HepG2 (cell line): Measurements from ENCODE around the gene HYPK. TPM values are rescaled to one million over a fixed set of nuclear protein-coding genes. Genes with fewer than 3 reads are reported as not detected.

Experiments
- ELF4 ChIP-seq: sonication (generic); formaldehyde crosslinking; IDR thresholded peaks from 2 replicates; pipeline ENCODE4 v1.5.0; 2020; ENCODE audit warnings: missing genetic modification reagents, mild to moderate bottlenecking, moderate library complexity, borderline replicate concordance
- EZH2 ChIP-seq: conservative IDR thresholded peaks from 2 replicates; pipeline ENCODE4 v1.6.1; 2012; ENCODE audit warnings: mild to moderate bottlenecking, low read depth, low read length, moderate library complexity
- GPN1 ChIP-seq: sonication (generic); formaldehyde crosslinking; IDR thresholded peaks from 2 replicates; pipeline ENCODE4 v1.5.1; 2020; ENCODE audit warnings: missing genetic modification reagents, borderline replicate concordance
- JUND ChIP-seq: sonication (generic); formaldehyde crosslinking; IDR thresholded peaks from 2 replicates; pipeline ENCODE4 v1.8.0; 2022; ENCODE audit warnings: mild to moderate bottlenecking, missing genetic modification reagents
- MAF1 ChIP-seq: sonication (generic); formaldehyde crosslinking; IDR thresholded peaks from 2 replicates; pipeline ENCODE4 v1.5.0; 2020; ENCODE audit warnings: missing genetic modification reagents, borderline replicate concordance
- NR2F2 ChIP-seq: IDR thresholded peaks from 2 replicates; pipeline ENCODE4 v1.6.1; 2012; ENCODE audit warnings: low read depth, inconsistent platforms, borderline replicate concordance
- POLR2AphosphoS5 ChIP-seq: IDR thresholded peaks from 2 replicates; pipeline ENCODE4 v1.6.1; 2012; ENCODE audit warnings: low read depth, low read length
- RBFOX2 ChIP-seq: fragments of 200-400 bp; formaldehyde crosslinking; IDR thresholded peaks from 2 replicates; pipeline ENCODE4 v1.6.1; 2017; ENCODE audit warnings: low read depth, mild to moderate bottlenecking, low read length
- REXO4 ChIP-seq: sonication (generic); formaldehyde crosslinking; IDR thresholded peaks from 2 replicates; pipeline ENCODE4 v1.8.0; 2022; ENCODE audit warnings: missing genetic modification reagents, mild to moderate bottlenecking, borderline replicate concordance
- SALL2 ChIP-seq: sonication (generic); formaldehyde crosslinking; IDR thresholded peaks from 2 replicates; pipeline ENCODE4 v1.8.1; 2023; ENCODE audit warnings: mild to moderate bottlenecking, missing genetic modification reagents, inconsistent platforms
- SMAD9 ChIP-seq: sonication (generic); formaldehyde crosslinking; IDR thresholded peaks from 2 replicates; pipeline ENCODE4 v1.5.1; 2020; ENCODE audit warnings: mild to moderate bottlenecking, missing genetic modification reagents
- TCF7L2 ChIP-seq: IDR thresholded peaks from 2 replicates; pipeline ENCODE4 v1.6.1; 2011; ENCODE audit warnings: mild to moderate bottlenecking, low read depth, low read length, moderate library complexity
- XRCC5 ChIP-seq: fragments of 200-400 bp; formaldehyde crosslinking; optimal IDR thresholded peaks from 2 replicates; pipeline ENCODE3; 2017; ENCODE audit warnings: mild to moderate bottlenecking, low read length
- ZFP1 ChIP-seq: IDR thresholded peaks from 2 replicates; pipeline ENCODE4 v1.6.1; 2016
- ZFY ChIP-seq: sonication (generic); formaldehyde crosslinking; IDR thresholded peaks from 2 replicates; pipeline ENCODE4 v1.4.0; 2020; ENCODE audit warnings: missing genetic modification reagents
- ZNF101 ChIP-seq: sonication (generic); formaldehyde crosslinking; IDR thresholded peaks from 2 replicates; pipeline ENCODE4 v1.4.0; 2020; ENCODE audit warnings: mild to moderate bottlenecking, low read depth, missing genetic modification reagents, borderline replicate concordance
- ZNF138 ChIP-seq: sonication (generic); formaldehyde crosslinking; IDR thresholded peaks from 2 replicates; pipeline ENCODE4 v1.5.0; 2020; ENCODE audit warnings: mild to moderate bottlenecking, low read depth, missing genetic modification reagents
- ZNF235 ChIP-seq: sonication (generic); formaldehyde crosslinking; IDR thresholded peaks from 2 replicates; pipeline ENCODE4 v1.8.1; 2023; ENCODE audit warnings: mild to moderate bottlenecking, missing genetic modification reagents, borderline replicate concordance
- ZNF274 ChIP-seq: sonication (generic); formaldehyde crosslinking; IDR thresholded peaks from 2 replicates; pipeline ENCODE4 v1.5.1; 2020; ENCODE audit warnings: mild to moderate bottlenecking, missing genetic modification reagents
- ZNF33B ChIP-seq: sonication (generic); formaldehyde crosslinking; IDR thresholded peaks from 2 replicates; pipeline ENCODE4 v1.5.1; 2020; ENCODE audit warnings: mild to moderate bottlenecking, missing genetic modification reagents
- ZNF350 ChIP-seq: sonication (generic); formaldehyde crosslinking; IDR thresholded peaks from 2 replicates; pipeline ENCODE4 v1.4.0; 2020; ENCODE audit warnings: mild to moderate bottlenecking, low read depth, missing genetic modification reagents, borderline replicate concordance
- ZNF496 ChIP-seq: sonication (generic); formaldehyde crosslinking; IDR thresholded peaks from 2 replicates; pipeline ENCODE4 v1.8.1; 2023; ENCODE audit warnings: mild to moderate bottlenecking, moderate library complexity, missing genetic modification reagents; ENCODE audit not compliant: insufficient replicate concordance
- ZNF615 ChIP-seq: sonication (generic); formaldehyde crosslinking; IDR thresholded peaks from 2 replicates; pipeline ENCODE4 v1.5.0; 2020; ENCODE audit warnings: mild to moderate bottlenecking, missing genetic modification reagents, borderline replicate concordance
- ZNF777 ChIP-seq: sonication (generic); formaldehyde crosslinking; IDR thresholded peaks from 2 replicates; pipeline ENCODE4 v1.4.0; 2020; ENCODE audit warnings: missing genetic modification reagents
- ZSCAN29 ChIP-seq: sonication (generic); formaldehyde crosslinking; conservative IDR thresholded peaks from 2 replicates; pipeline ENCODE4 v1.4.0; 2020; ENCODE audit warnings: mild to moderate bottlenecking, missing genetic modification reagents
- polyA plus RNA-seq, 8 experiments: library from polyadenylated mRNA; depleted of rRNA in 3 of 8; stranded (reverse) in 7 of 8; unstranded in 1 of 8; fragments of >200 nt; fragmentation: Illumina TruSeq in 4 of 8; extraction: Trizol in 4 of 8; gene quantifications; 2 replicates each; pipeline versions ENCODE4 v1.2.1 to v1.2.3, GENCODE V29; 2011 to 2016; ENCODE audit warnings: low read depth in 4 of 8, missing spikeins in 1 of 8, mixed read lengths in 1 of 8; ENCODE audit not compliant: insufficient read depth in 1 of 8
- total RNA-seq, 5 experiments: library from RNA; depleted of rRNA; stranded (reverse); fragments of >200 nt; fragmentation: Illumina TruSeq; extraction: Trizol; gene quantifications; 2 replicates each; pipeline ENCODE4 v1.2.3, GENCODE V29; 2016; ENCODE audit warnings: low read depth in 1 of 5
- TF ChIP-seq, protein P1 (sequence below): sonication (generic); formaldehyde crosslinking; IDR thresholded peaks from 2 replicates; pipeline ENCODE4 v1.4.0; 2020; ENCODE audit warnings: mild to moderate bottlenecking, low read depth, missing genetic modification reagents
- TF ChIP-seq, protein P2 (sequence below): IDR thresholded peaks from 2 replicates; pipeline ENCODE4 v1.6.1; 2016; ENCODE audit warnings: missing biosample characterization, missing genetic modification reagents, low read depth
- TF ChIP-seq, protein P3 (sequence below): sonication (generic); formaldehyde crosslinking; IDR thresholded peaks from 2 replicates; pipeline ENCODE4 v1.9.0; 2021; ENCODE audit warnings: missing genetic modification reagents, mild to moderate bottlenecking, borderline replicate concordance
- TF ChIP-seq, protein P4 (sequence below): sonication (generic); formaldehyde crosslinking; IDR thresholded peaks from 2 replicates; pipeline ENCODE4 v1.8.0; 2023; ENCODE audit warnings: mild to moderate bottlenecking, missing genetic modification reagents

HYPK gene
- total and polyA plus RNA-seq, 2 of the 13 experiments (the other 11 are each of a cell fraction or from before 2014, with no cell fraction given) = 13.5 to 16.5 TPM

DNA sequence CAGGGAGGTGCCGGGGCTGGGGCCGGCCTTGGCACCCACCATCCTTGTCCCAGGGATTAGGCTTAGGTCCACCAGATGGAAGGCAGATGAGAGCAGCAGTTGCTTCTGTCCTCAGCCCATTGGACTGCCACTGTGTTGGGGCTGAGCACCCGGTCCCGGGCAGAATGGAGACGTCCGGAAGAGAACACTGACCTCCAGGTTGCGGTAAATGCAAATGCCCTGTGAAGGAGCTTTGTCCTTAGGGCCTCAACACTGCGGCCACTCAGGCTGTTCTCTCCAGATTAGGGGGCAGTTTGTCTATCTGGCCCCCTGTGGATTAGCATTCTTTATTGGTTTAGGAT lies 484 bp upstream of the HYPK start, which contains the start of gene SERINC4 (continued):
- TF ChIP-seq ZSCAN29 (CRISPR knock-in tag) (no peak), ZNF274 (CRISPR knock-in tag) (0 out of 2 replicates have a peak, but pooled peaks have one; percentile 19), ZNF496 (CRISPR knock-in tag) (no peak), ZNF138 (CRISPR knock-in tag) (peak; percentile 9; the same call in 1 of the 2 replicates), ZNF101 (no peak), XRCC5 (no peak), ZNF235 (CRISPR knock-in tag) (no peak), NR2F2 (no peak), EZH2 (no peak), ELF4 (CRISPR knock-in tag) (no peak), SMAD9 (CRISPR knock-in tag) (no peak), RBFOX2 (no peak), GPN1 (no peak), ZNF350 (CRISPR knock-in tag) (no peak), ZNF777 (no peak), JUND (no peak), ZNF615 (CRISPR knock-in tag) (no peak), REXO4 (CRISPR knock-in tag) (no peak), ZFY (0 out of 2 replicates have a peak, but pooled peaks have one; percentile 2), ZFP1 (CRISPR knock-in tag) (0 out of 2 replicates have a peak, but pooled peaks have one; percentile 3), MAF1 (CRISPR knock-in tag) (no peak), TCF7L2 (no peak), POLR2AphosphoS5 (no peak), SALL2 (no peak), ZNF33B (CRISPR knock-in tag) (no peak)
- TF ChIP-seq, protein P1, sequence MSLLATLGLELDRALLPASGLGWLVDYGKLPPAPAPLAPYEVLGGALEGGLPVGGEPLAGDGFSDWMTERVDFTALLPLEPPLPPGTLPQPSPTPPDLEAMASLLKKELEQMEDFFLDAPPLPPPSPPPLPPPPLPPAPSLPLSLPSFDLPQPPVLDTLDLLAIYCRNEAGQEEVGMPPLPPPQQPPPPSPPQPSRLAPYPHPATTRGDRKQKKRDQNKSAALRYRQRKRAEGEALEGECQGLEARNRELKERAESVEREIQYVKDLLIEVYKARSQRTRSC (CRISPR knock-in tag) = no peak
- TF ChIP-seq, protein P2, sequence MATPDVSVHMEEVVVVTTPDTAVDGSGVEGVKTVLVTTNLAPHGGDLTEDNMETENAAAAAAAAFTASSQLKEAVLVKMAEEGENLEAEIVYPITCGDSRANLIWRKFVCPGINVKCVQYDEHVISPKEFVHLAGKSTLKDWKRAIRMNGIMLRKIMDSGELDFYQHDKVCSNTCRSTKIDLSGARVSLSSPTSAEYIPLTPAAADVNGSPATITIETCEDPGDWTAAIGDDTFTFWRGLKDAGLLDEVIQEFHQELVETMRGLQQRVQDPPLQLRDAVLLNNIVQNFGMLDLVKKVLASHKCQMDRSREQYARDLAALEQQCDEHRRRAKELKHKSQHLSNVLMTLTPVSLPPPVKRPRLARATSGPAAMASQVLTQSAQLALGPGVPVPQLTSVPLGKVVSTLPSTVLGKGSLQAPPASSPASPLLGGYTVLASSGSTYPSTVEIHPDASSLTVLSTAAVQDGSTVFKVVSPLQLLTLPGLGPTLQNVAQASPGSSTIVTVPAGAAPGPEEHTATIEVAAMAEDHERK (CRISPR knock-in tag) = no peak
- TF ChIP-seq, protein P3, sequence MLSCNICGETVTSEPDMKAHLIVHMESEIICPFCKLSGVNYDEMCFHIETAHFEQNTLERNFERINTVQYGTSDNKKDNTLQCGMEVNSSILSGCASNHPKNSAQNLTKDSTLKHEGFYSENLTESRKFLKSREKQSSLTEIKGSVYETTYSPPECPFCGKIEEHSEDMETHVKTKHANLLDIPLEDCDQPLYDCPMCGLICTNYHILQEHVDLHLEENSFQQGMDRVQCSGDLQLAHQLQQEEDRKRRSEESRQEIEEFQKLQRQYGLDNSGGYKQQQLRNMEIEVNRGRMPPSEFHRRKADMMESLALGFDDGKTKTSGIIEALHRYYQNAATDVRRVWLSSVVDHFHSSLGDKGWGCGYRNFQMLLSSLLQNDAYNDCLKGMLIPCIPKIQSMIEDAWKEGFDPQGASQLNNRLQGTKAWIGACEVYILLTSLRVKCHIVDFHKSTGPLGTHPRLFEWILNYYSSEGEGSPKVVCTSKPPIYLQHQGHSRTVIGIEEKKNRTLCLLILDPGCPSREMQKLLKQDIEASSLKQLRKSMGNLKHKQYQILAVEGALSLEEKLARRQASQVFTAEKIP (CRISPR knock-in tag) = no peak
- TF ChIP-seq, protein P4, sequence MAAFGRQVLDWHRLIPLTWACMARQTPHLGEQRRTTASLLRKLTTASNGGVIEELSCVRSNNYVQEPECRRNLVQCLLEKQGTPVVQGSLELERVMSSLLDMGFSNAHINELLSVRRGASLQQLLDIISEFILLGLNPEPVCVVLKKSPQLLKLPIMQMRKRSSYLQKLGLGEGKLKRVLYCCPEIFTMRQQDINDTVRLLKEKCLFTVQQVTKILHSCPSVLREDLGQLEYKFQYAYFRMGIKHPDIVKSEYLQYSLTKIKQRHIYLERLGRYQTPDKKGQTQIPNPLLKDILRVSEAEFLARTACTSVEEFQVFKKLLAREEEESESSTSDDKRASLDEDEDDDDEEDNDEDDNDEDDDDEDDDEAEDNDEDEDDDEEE = no peak
